GM12801 (cell line): ENCODE data around the gene IRF1.

Source experiments
- TF ChIP-seq, protein P1 (sequence below): IDR thresholded peaks from one replicate; pipeline ENCODE4 v1.5.1; 2011; ENCODE audit warnings: control low read depth; ENCODE audit not compliant: insufficient read length; ENCODE audit errors: extremely low read depth

Gene IRF1

DNA sequence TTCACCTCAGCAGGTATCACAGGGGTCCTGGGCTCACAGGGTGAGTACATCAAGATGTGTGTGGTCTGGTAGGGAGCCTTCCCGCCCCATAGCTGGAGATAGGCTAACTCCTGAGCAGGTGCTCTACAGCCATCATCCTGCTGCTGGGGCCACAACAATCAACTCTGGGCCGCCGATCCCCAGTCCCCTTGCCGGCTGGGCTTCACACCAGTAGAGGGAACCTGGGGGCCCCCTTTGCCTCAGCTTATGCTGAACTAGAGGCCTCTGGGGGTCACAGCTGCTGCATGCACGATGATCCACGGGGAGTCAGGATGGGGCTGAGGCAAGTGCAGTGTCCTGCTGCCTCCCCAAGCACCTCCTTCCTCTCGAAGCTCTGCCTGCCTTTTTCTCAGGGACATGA is 46.5 kb downstream of the IRF1 start:
- TF ChIP-seq, protein P1, sequence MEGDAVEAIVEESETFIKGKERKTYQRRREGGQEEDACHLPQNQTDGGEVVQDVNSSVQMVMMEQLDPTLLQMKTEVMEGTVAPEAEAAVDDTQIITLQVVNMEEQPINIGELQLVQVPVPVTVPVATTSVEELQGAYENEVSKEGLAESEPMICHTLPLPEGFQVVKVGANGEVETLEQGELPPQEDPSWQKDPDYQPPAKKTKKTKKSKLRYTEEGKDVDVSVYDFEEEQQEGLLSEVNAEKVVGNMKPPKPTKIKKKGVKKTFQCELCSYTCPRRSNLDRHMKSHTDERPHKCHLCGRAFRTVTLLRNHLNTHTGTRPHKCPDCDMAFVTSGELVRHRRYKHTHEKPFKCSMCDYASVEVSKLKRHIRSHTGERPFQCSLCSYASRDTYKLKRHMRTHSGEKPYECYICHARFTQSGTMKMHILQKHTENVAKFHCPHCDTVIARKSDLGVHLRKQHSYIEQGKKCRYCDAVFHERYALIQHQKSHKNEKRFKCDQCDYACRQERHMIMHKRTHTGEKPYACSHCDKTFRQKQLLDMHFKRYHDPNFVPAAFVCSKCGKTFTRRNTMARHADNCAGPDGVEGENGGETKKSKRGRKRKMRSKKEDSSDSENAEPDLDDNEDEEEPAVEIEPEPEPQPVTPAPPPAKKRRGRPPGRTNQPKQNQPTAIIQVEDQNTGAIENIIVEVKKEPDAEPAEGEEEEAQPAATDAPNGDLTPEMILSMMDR: no peak

DNA sequence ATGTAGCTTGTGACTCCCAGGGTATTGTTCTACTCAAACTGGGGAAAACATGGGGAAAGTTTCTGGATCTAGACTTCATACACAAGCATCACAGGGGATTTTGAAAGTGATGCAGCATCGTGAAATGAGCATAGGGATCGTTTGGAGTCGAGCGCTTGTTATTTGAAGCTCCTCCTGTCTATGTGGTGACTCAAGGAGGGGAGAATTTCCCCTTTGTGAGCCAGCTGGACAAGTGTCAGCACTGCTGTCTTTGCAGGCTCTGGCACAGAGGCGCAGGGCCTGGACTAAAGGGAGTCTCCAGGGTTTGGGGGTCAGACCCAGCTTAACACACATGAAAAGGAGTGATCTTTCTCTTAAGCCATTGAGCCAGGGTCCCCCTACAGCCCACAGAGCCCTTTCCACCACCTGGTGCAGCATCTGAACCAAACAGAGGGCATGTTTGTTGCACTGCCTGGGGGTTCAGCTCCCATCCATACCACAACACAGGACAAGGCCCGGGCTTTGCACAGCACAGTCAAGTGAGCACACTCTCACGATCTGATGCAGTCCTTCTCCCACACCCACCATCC is 51.0 kb downstream of the IRF1 start:
- TF ChIP-seq, protein P1: no peak

DNA sequence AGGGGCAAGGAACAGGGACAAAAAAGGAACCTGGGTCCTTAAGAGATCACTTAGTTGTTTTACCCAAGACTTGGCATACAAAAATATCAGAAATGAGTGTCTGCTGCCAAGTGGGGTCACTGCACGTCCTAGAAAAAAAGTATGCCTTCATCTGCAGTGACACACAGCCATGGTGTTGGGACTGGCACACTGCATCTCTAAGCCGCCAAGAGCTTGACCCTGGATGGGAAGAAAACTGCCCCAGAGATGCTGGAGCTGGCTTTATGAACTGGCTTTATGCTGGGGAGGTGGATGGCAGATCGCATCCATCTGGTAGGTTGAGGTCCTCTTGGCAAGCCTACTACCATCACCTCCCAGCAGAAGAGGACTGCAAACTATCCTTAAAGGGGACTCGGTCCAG is 51.7 kb downstream of the IRF1 start:
- TF ChIP-seq, protein P1: no peak

DNA sequence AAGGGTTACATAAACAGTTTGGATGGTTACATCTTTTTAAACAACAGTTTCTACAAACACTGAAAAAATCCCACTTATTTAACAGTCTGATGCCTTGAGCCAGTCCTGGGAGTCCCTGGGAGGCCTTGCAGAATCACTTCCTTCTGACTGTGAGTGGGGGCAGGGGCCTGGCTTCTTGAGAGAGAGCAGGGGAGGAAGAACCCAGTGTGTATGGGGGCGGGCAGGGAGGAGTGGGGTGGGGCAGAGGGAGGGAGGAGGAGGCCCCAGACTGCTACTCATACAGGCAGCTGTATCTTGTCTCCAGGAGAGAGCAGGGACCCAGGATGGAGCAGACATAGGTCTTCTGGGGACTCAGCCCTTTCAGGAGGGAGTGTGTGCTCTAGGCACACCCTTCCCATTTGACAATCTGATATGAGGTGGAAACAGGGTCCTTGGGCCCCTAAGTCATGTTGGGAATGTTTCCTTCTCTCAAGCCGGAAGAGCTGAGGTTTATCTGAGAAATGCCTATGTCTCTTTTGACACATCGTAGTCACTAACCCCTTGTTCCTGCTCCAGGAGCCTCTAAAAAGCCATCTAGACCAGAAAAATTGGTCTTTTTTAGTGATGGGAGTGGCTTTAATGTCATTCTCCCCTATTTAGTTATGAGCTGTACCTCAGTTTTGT is 52.8 kb downstream of the IRF1 start:
- TF ChIP-seq, protein P1: no peak

DNA sequence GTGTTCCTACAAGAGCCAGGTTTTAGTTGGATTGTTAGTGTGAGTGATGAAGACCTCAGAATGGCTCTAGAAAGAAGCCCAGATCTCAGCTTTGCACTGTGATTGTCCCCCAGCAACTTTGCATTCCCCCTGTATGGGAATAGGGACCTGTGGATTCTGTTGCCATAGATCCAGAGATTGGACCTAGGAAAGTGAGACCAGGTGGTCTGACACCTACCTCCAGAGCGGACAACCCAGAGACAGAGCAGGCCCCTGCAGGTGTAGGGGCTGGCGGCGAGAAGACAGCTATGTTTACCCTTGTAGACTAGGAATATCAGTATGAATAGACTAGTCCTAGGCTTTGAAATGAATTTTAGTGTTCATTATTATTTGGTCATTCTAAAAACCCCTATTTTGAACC is 53.6 kb downstream of the IRF1 start:
- TF ChIP-seq, protein P1: no peak

DNA sequence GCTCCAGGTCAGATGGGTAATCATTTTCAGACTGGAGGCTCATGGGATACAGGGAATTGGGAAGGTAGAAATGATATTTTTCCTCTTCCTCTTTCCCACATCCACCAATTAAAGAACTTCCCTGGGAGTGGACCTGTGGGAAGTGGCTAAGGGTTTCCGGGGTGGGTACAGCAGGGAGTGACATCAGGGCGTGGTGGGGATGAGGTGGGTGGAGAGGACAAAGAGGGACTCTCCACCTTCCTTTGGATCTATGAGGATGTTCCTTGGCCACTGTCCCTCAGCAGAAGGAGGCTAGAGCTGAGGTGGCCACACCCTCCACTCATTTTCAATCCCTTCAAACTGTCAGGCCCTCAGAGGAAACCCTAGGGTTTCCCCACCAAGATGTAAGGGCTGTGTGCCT is 54.7 kb downstream of the IRF1 start:
- TF ChIP-seq, protein P1: no peak

DNA sequence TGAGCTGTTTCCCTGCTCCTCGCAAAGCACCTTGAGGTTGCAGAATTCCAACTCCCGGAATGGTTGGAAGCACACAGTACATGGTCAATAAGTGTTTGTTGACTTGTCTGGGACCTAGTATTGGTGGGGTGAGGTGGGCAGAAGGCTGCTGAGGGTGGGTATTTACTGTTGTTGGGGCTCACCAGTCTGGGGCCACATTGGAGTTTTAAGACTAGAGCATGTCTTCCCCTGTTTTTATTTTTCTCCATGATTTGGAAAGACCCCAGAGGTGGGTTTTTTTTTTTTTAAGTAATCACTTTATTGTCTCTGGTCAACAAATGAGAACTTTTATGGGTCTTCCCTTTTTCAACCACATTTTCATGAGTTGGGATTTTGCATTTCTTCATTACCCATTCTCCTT is 55.1 kb downstream of the IRF1 start:
- TF ChIP-seq, protein P1: no peak
